Fibroblast of pulmonary artery (primary cell): ENCODE results near the gene AVPI1.

Experiments used
- DNase-seq: peaks from one replicate; pipeline ENCODE4 v3.0.0-alpha.2; 2010; ENCODE audit warnings: low read depth
- H3K4me3 ChIP-seq: replicated peaks from 2 replicates; pipeline ENCODE4 v1.5.1; 2011; ENCODE audit warnings: low read depth, mild to moderate bottlenecking, control low read depth, low read length, moderate library complexity
- CTCF ChIP-seq: IDR thresholded peaks from 2 replicates; pipeline ENCODE4 v1.5.1; 2011; ENCODE audit warnings: mild to moderate bottlenecking, control low read depth, low read length, inconsistent platforms; ENCODE audit errors: missing control alignments

The AVPI1 gene

GRCh38 chr10:97686962-97687784 lies at the start of gene AVPI1:
TSS of gene AVPI1 (minus strand) at chr10:97687241. CDS start at chr10:97679905, 7,336 bp downstream.
- TF ChIP-seq CTCF: no peak
- peak; percentile 98 for DNase-seq
- peak within 1 kb of the TSS; percentile 76 for H3K4me3 ChIP-seq

- DNase-seq: no peak
- H3K4me3 ChIP-seq: no peak overlapping the region
- no peak for TF ChIP-seq CTCF
Observed at GRCh38 chr10:97736403-97736901, 49.4 kb upstream of the AVPI1 start.

GRCh38 chr10:97734021-97734420 lies 47.0 kb upstream of the AVPI1 start:
- H3K4me3 ChIP-seq: no peak overlapping the region
- no peak for TF ChIP-seq CTCF
- no peak for DNase-seq

GRCh38 chr10:97733256-97733655 lies 46.2 kb upstream of the AVPI1 start:
- TF ChIP-seq CTCF: no peak
- no peak for DNase-seq
- no peak overlapping the region for H3K4me3 ChIP-seq

- no peak for DNase-seq
- TF ChIP-seq CTCF: no peak
- no peak overlapping the region for H3K4me3 ChIP-seq
Observed at GRCh38 chr10:97732052-97732359, 45.0 kb upstream of the AVPI1 start.

DNA sequence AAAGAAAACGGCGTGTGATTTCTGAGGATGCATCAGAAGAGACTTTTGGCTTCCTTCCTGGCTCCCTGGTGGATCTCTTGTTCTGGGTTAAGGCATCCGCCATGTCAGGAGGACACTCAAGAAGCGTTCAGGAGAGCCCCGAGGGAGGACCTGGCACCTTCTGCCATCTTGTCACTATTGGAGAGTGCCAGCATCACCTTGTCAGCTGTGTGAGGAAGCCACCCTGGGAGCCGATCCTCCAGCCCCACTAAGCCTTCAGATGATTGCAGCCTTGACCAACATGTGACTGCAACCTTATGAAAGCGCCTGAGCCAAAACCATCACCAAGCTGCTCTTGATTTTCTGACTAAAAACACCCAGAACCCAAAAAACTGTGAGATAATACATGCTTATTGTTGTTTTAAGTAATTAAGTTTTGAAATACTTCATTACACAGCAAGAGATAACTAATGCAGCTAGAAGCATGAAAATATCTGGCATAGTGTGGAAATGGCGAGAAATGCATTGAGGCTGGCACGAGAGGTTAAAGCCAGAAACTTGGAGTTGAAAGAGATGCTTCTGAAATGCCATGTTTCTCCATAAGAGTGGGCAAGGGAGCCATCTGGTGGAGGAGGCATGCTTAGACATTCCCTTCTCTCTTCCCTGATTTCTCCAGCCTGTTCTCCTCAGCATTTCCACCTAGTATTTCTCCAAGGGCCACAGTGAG lies 44.5 kb upstream of the AVPI1 start:
- no peak overlapping the region for H3K4me3 ChIP-seq
- peak; percentile 85 for DNase-seq
- TF ChIP-seq CTCF: peak; percentile 88
